IPS DF 19.7 (cell line): ENCODE measurements around the gene NUMB.

Source experiments
- DNase-seq: peaks from one replicate; pipeline ENCODE4 v3.0.0-alpha.2; 2013; ENCODE audit warnings: low read depth, low spot score

Gene NUMB

GRCh38 chr14:73232984-73233383, 225.4 kb downstream of the NUMB start:
- no peak for DNase-seq

DNA sequence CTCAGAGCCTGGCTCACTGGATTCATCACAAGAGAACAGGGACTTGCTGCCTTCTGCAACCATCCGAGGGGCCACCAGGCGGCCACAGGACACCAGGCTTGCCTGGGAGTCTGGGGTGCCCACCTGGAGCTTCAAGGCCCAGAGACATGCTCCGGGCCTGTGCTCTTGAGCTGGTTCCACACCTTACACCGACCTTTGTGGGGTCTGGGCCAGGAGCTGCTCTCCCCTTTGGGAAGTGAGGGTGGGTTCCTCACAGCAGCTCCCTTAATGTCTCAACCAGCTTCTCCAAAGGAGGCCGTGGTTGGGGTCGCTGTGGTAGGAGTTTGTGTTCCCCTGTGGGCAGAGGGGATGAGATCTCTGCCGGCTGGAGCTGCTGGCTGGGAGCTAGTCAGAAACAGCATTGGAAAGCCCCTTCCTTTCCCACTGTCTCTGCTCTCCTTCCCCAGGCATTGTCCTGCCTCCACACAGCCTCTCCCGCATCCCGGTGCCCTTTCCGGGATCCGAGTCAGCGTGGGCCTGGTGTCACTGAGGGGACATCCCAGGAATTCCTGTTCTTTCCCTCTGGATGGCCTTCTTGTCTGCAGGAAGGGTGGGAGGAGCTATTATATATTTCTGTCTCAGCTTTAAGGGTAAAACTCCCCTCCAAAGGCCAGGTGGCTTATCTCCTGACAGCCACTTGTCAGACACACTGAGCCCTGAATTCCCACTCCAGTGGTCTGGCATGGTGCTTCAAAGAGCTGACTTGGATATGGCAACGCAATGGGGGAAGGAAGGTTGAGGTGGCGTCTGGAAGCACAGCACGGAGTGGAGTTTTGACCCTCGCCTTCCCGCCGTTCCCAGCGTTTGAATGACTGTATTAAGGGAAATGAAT, 226.1 kb downstream of the NUMB start:
- DNase-seq: no peak

DNA sequence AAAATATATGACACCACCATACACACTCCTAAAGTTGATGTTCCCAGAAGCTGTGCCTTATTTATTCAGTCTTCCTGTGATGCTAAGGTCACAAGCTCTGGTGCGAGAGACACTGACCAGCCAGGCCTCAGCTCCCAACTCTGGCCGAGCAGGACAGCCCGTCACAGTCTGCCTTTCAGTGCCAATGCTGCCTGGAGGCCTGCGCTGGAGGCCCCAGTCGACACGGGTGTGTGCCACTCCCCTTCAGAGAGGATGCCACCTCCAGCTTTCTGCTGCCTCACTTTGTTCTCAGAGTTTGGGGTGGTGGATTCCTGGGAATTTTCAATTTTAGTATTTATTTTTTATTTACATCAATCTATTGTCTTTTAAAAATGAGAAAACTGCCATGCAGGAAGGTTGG, 228.3 kb downstream of the NUMB start:
- DNase-seq: no peak

- DNase-seq: no peak
These were observed 230.2 kb downstream of the NUMB start for GRCh38 chr14:73227812-73228781.

DNA sequence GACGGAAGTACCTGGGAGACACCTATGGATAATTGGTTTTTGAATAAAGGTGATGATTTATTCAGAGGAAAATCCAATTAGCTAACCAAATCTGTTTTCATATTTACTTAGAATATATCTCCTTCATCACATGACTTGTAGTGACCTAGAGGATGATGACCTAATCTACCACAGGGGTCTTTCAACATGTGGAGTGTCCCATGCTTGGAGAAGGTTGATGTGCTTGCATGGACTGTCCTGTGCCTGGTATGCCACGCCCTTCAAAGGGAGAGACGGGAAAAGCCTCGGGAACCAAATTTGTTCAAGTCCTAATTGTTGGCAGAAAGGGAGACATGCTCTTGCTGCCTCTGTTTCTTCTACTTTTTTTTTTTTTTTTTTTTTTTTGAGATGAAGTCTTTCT, 232.8 kb downstream of the NUMB start:
- no peak for DNase-seq
